Transverse colon (tissue), 4 donors: Measurements from ENCODE around the gene MOV10L1.

Experiments
- CTCF ChIP-seq, 5 experiments: fragments of 200-600 bp in 3 of 5; fragments of 450-650 bp in 2 of 5; sonication (generic) in 3 of 5; IDR thresholded peaks; 1 replicate in 2 of 5; 2 replicates in 3 of 5; pipeline ENCODE4 v1.5.1; 2016 to 2017; ENCODE audit warnings: antibody characterized with exemption in 5 of 5, inconsistent platforms in 3 of 5, mild to moderate bottlenecking in 2 of 5, moderate library complexity in 1 of 5
- EP300 ChIP-seq: sonication (generic); formaldehyde crosslinking; IDR thresholded peaks from one replicate; pipeline ENCODE4 v1.6.1; 2017; ENCODE audit warnings: antibody characterized with exemption, low read depth
- POLR2A ChIP-seq: fragments of 450-650 bp; IDR thresholded peaks from one replicate; pipeline ENCODE4 v1.6.1; 2016; ENCODE audit warnings: antibody characterized with exemption, mild to moderate bottlenecking, moderate library complexity
- POLR2AphosphoS5 ChIP-seq, 3 donors: sonication (generic); formaldehyde crosslinking; IDR thresholded peaks; one replicate each; pipeline ENCODE4 v1.6.1; 2016; ENCODE audit warnings: antibody characterized with exemption in 3 of 3

- TF ChIP-seq CTCF (IDR thresholded peaks at IDR 0.05) (no peak), POLR2A (no peak), EP300 (no peak), POLR2AphosphoS5 (IDR thresholded peaks at IDR 0.05) (no peak)
Observed at GRCh38 chr22:50062509-50063135, 27.2 kb upstream of the MOV10L1 start.
